CD14-positive monocyte (primary cell): ENCODE measurements around the gene METTL21A. TPM values are rescaled to one million over a fixed set of nuclear protein-coding genes. Genes with fewer than 3 reads are reported as not detected.

ENCODE experiments used
- DNase-seq, 3 donors: peaks; one replicate each; pipeline ENCODE4 v3.0.0-alpha.2; 2011 to 2022
- H2AFZ ChIP-seq: 2 replicates; pipeline ENCODE4 v1.6.0; 2012; ENCODE audit warnings: mild to moderate bottlenecking, low read depth, low read length, inconsistent platforms; ENCODE audit not compliant: insufficient read depth, poor library complexity, severe bottlenecking
- H3K27ac ChIP-seq, 2 donors: 1 replicate in 1 of 2; 2 replicates in 1 of 2; pipeline ENCODE4 v1.5.1; 2012 to 2013; ENCODE audit warnings: low read length in 2 of 2, control low read depth in 1 of 2, inconsistent platforms in 1 of 2, low read depth in 1 of 2, mild to moderate bottlenecking in 1 of 2
- H3K27me3 ChIP-seq, 2 donors: one replicate each; pipeline versions ENCODE4 v1.6.0 to v1.6.1; 2011 to 2013; ENCODE audit warnings: low read length in 2 of 2; ENCODE audit not compliant: control insufficient read depth in 2 of 2, insufficient read depth in 2 of 2
- H3K36me3 ChIP-seq, 2 donors: replicated peaks in 1 of 2; 1 replicate in 1 of 2; 2 replicates in 1 of 2; pipeline versions ENCODE4 v1.5.1 to v1.6.1; 2012 to 2013; ENCODE audit warnings: low read length in 2 of 2, control low read depth in 1 of 2, inconsistent platforms in 1 of 2, mild to moderate bottlenecking in 1 of 2; ENCODE audit not compliant: insufficient read depth in 2 of 2, control insufficient read depth in 1 of 2
- H3K4me1 ChIP-seq, 2 donors: 1 replicate in 1 of 2; 2 replicates in 1 of 2; pipeline versions ENCODE4 v1.5.1 to v1.6.1; 2012 to 2013; ENCODE audit warnings: low read length in 2 of 2, control low read depth in 1 of 2, inconsistent platforms in 1 of 2, mild to moderate bottlenecking in 1 of 2, moderate library complexity in 1 of 2; ENCODE audit not compliant: insufficient read depth in 2 of 2, control insufficient read depth in 1 of 2
- H3K4me2 ChIP-seq: replicated peaks from 2 replicates; pipeline ENCODE3; 2012; ENCODE audit warnings: low read length, moderate library complexity, mild to moderate bottlenecking; ENCODE audit not compliant: poor library complexity, severe bottlenecking; ENCODE audit errors: extremely low read depth
- H3K4me3 ChIP-seq, 3 experiments: fragments of 200-600 bp in 1 of 3; sonication (generic) in 1 of 3; replicated peaks in 1 of 3; 1 replicate in 2 of 3; 2 replicates in 1 of 3; pipeline ENCODE4 v1.5.1; 2011 to 2013; ENCODE audit warnings: low read length in 3 of 3, mild to moderate bottlenecking in 3 of 3, control low read depth in 2 of 3, low read depth in 2 of 3, inconsistent platforms in 1 of 3, moderate library complexity in 1 of 3
- H3K79me2 ChIP-seq: 2 replicates; pipeline ENCODE4 v1.6.0; 2012; ENCODE audit warnings: mild to moderate bottlenecking, control low read depth, inconsistent platforms, low read length, moderate library complexity; ENCODE audit not compliant: insufficient read depth
- H3K9ac ChIP-seq: 2 replicates; pipeline ENCODE4 v1.6.0; 2017; ENCODE audit warnings: low read length, mild to moderate bottlenecking; ENCODE audit not compliant: insufficient read depth, poor library complexity, severe bottlenecking
- H3K9me3 ChIP-seq, 2 donors: replicated peaks in 1 of 2; 1 replicate in 1 of 2; 2 replicates in 1 of 2; pipeline versions ENCODE4 v1.5.1 to v1.6.1; 2012 to 2013; ENCODE audit warnings: low read length in 2 of 2, control low read depth in 1 of 2; ENCODE audit not compliant: control insufficient read depth in 1 of 2, insufficient read depth in 1 of 2
- H4K20me1 ChIP-seq: 2 replicates; pipeline ENCODE4 v1.6.0; 2012; ENCODE audit warnings: mild to moderate bottlenecking, low read length, control low read depth, moderate library complexity; ENCODE audit not compliant: insufficient read depth
- H3K27ac Mint-ChIP-seq, 7 donors: one replicate each; pipeline ENCODE4 v1.8.0; 2020; ENCODE audit warnings: mild to moderate bottlenecking in 7 of 7, mixed read lengths in 7 of 7, moderate library complexity in 6 of 7, inconsistent platforms in 2 of 7
- H3K27me3 Mint-ChIP-seq, 3 donors: one replicate each; pipeline ENCODE4 v1.8.0; 2021 to 2022; ENCODE audit warnings: low read depth in 3 of 3, mild to moderate bottlenecking in 3 of 3, mixed read lengths in 3 of 3, moderate library complexity in 3 of 3, inconsistent platforms in 1 of 3
- H3K36me3 Mint-ChIP-seq, 2 donors: one replicate each; pipeline ENCODE4 v1.8.0; 2020; ENCODE audit warnings: mixed read lengths in 2 of 2, inconsistent platforms in 1 of 2, mild to moderate bottlenecking in 1 of 2
- H3K4me1 Mint-ChIP-seq: one replicate; pipeline ENCODE4 v1.8.0; 2020; ENCODE audit warnings: mild to moderate bottlenecking, mixed read lengths
- H3K4me3 Mint-ChIP-seq, 2 donors: one replicate each; pipeline ENCODE4 v1.8.0; 2020; ENCODE audit warnings: mild to moderate bottlenecking in 2 of 2, mixed read lengths in 2 of 2, moderate library complexity in 1 of 2
- H3K9me3 Mint-ChIP-seq, 7 donors: one replicate each; pipeline ENCODE4 v1.8.0; 2020 to 2022; ENCODE audit warnings: mixed read lengths in 7 of 7, mild to moderate bottlenecking in 6 of 7, moderate library complexity in 6 of 7, inconsistent platforms in 2 of 7
- WGBS: methylation state at CpG from one replicate; pipeline ENCODE4 v1.1.5; 2013; ENCODE audit warnings: missing lambda C conversion rate; ENCODE audit not compliant: insufficient coverage; 5-methylcytosine and 5-hydroxymethylcytosine counted together
- intact Hi-C, 2 donors: fragments of 100-400 bp; cut with micrococcal nuclease; formaldehyde crosslinking; loops; one replicate each; pipeline versions ENCODE4 v1.15.0 to v1.15.1; 2023
- polyA plus RNA-seq, 3 donors: library from polyadenylated mRNA; depleted of rRNA in 1 of 3; unstranded in 2 of 3; stranded (reverse) in 1 of 3; fragments of 300-500 nt in 2 of 3; fragments of >200 nt in 1 of 3; fragmentation: Illumina TruSeq in 2 of 3; gene quantifications; 1 replicate in 2 of 3; 2 replicates in 1 of 3; pipeline ENCODE4 v1.2.3, GENCODE V29; 2012 to 2021
- TF ChIP-seq, protein P1 (sequence below): fragments of 200-600 bp; IDR thresholded peaks from one replicate; pipeline ENCODE4 v1.8.0; 2022; ENCODE audit warnings: antibody characterized with exemption, mild to moderate bottlenecking

Gene METTL21A
- polyA plus RNA-seq, 3 donors: 13.5 to 47.0 (median 44.7) TPM

- TF ChIP-seq, protein P1, sequence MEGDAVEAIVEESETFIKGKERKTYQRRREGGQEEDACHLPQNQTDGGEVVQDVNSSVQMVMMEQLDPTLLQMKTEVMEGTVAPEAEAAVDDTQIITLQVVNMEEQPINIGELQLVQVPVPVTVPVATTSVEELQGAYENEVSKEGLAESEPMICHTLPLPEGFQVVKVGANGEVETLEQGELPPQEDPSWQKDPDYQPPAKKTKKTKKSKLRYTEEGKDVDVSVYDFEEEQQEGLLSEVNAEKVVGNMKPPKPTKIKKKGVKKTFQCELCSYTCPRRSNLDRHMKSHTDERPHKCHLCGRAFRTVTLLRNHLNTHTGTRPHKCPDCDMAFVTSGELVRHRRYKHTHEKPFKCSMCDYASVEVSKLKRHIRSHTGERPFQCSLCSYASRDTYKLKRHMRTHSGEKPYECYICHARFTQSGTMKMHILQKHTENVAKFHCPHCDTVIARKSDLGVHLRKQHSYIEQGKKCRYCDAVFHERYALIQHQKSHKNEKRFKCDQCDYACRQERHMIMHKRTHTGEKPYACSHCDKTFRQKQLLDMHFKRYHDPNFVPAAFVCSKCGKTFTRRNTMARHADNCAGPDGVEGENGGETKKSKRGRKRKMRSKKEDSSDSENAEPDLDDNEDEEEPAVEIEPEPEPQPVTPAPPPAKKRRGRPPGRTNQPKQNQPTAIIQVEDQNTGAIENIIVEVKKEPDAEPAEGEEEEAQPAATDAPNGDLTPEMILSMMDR: no peak
- H3K4me3 ChIP-seq: no peak overlapping the region
- no CpG with 5 or more reads among the region's 3 CpGs for whole genome bisulfite sequencing
- peaks cover 91 to 98% of the 10 kb centered on the region in 2 donors for H3K36me3 ChIP-seq
- H3K79me2 ChIP-seq: peaks cover 10% of the 10 kb centered on the region
- no peaks in the 10 kb centered on the region for H3K4me1 ChIP-seq
- no peak overlapping the region for H3K4me2 ChIP-seq
- H3K9ac ChIP-seq: no peak overlapping the region
- H4K20me1 ChIP-seq: peaks cover 17% of the 10 kb centered on the region
- no peaks in the 10 kb centered on the region for H3K9me3 ChIP-seq
- H3K27me3 ChIP-seq: no peaks in the 10 kb centered on the region
- H3K4me3 Mint-ChIP-seq: no peak overlapping the region
- no peaks in the 10 kb centered on the region for H3K9me3 Mint-ChIP-seq
- H3K27ac Mint-ChIP-seq: peak overlapping the region in 1 of 7 donors; percentile 61
- no peak overlapping the region for H2AFZ ChIP-seq
- peak overlapping the region in 1 of 2 donors; percentile 32 for H3K27ac ChIP-seq
- no peaks in the 10 kb centered on the region for H3K27me3 Mint-ChIP-seq
- DNase-seq: no peak
- intact Hi-C loops: no loop called here
- peaks cover 71 to 81% of the 10 kb centered on the region in 2 donors for H3K36me3 Mint-ChIP-seq
- H3K4me1 Mint-ChIP-seq: no peaks in the 10 kb centered on the region
Observed at GRCh38 chr2:207571370-207571769, 53.8 kb downstream of the METTL21A start.

GRCh38 chr2:207567671-207568070 lies 57.5 kb downstream of the METTL21A start:
- Histone ChIP-seq H3K27me3 (no peaks in the 10 kb centered on the region), H3K9ac (no peak overlapping the region), H3K4me1 (no peaks in the 10 kb centered on the region), H4K20me1 (peaks cover 29% of the 10 kb centered on the region), H3K79me2 (peaks cover 7% of the 10 kb centered on the region), H3K36me3 (peaks cover 78 to 97% of the 10 kb centered on the region in 2 donors), H3K27ac (peak overlapping the region in 1 of 2 donors; percentile 22), H3K4me3 (no peak overlapping the region), H3K9me3 (no peaks in the 10 kb centered on the region), H2AFZ (no peak overlapping the region), H3K4me2 (no peak overlapping the region)
- Mint-ChIP-seq H3K4me1 (no peaks in the 10 kb centered on the region), H3K27me3 (no peaks in the 10 kb centered on the region), H3K27ac (peak overlapping the region in 2 of 7 donors; percentile 7 to 55), H3K4me3 (no peak overlapping the region), H3K9me3 (no peaks in the 10 kb centered on the region), H3K36me3 (peaks cover 66 to 82% of the 10 kb centered on the region in 2 donors)
- intact Hi-C loops: no loop called here
- no peak for DNase-seq
- TF ChIP-seq, protein P1: no peak
